ENCODE results near the gene ETS1. TPM values are rescaled to one million over a fixed set of nuclear protein-coding genes. Genes with fewer than 3 reads are reported as not detected.

ETS1 gene
- total RNA-seq, 2 experiments from 2014 or later, result 568 to 580 TPM

DNA sequence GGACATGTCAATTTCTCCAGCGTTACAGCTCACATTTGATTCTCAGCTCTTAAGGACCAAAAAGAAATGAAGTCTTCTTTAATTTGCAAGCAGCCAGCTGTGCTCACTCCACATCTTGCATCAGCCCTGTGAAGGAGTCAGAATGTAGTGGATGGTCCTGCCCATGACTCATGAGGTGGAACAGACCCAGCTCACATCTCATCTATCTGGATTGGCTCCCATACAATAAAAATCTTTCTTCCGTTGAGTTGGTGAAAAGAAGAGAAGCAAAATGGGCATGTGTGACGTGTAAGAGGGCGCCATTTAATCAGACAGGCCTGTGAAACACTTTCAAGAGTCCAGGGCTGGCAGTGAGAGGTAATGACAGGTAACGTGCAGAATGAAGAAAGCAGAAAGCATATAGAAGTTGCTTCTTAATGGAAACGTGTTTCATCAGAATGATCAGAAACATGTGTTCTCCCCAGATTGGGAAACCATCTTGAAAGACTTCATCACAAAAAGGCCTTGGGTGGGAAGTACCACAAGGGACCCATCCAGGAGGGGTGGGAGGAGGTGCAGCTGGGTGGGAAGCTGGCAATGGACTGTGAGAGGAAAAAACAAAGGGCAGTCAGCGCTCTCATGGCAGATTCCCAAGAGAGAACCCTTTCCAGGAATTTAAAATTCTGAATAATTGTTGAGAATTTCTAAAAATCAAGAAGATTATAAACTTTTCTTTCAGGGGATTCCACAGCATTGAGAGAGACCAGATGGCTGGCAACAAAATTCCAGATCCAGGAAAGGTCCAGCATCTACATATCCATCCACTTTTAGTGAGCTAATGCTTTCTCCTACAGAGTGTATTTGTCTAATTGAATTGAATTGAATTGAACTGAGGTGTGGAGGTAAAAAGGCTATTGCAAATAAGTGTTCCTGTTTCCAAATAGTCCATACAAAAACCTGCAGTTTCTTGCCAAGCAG, 57.0 kb downstream of the ETS1 start:
- Mint-ChIP-seq H3K36me3 (peaks cover 7% of the 10 kb centered on the region), H3K4me3 (no peak overlapping the region), H3K27ac (no peak overlapping the region), H3K27me3 (no peaks in the 10 kb centered on the region), H3K4me1 (peaks cover 42% of the 10 kb centered on the region), H3K9me3 (peaks cover 4% of the 10 kb centered on the region)
- no peak for ATAC-seq (ENCODE audit: low read depth)
- POLR2A ChIA-PET, result interaction anchor here (0.8 kb wide), 1 partner anchor 19 kb away, joined by 3 read pairs; no protein-coding TSS in a partner anchor
- DNase-seq, result no peak

DNA sequence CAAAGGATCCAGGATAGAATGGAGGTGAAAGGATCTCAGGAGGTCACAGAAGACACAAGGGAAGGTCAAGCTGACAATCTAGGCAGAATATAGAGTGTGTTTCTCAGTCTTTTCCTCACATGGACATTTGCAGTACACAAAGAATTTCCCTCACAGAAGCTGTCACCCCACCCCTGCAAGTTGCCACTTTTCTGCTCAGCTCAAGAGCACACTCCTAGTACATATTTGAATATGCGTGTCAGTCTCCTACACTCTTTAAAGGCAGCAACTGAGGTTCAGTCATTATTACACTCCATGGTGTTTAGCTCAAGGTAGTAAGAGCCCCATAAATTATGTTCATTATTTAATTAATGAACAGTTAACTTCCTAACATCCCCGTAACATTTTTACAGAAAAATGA, 59.1 kb downstream of the ETS1 start:
- peak overlapping the region; percentile 3 for H3K27ac Mint-ChIP-seq
- no peak overlapping the region for H3K4me3 Mint-ChIP-seq
- H3K4me1 Mint-ChIP-seq, result peaks cover 56% of the 10 kb centered on the region
- H3K27me3 Mint-ChIP-seq, result no peaks in the 10 kb centered on the region
- POLR2A ChIA-PET, result interaction anchor here (1.6 kb wide), 2 partner anchors 18 to 100 kb away, joined by 3 read pairs; no protein-coding TSS in a partner anchor
- ATAC-seq (ENCODE audit: low read depth) (no peak), DNase-seq (no peak)
- H3K36me3 Mint-ChIP-seq, result peaks cover 4% of the 10 kb centered on the region
- H3K9me3 Mint-ChIP-seq, result no peaks in the 10 kb centered on the region

DNA sequence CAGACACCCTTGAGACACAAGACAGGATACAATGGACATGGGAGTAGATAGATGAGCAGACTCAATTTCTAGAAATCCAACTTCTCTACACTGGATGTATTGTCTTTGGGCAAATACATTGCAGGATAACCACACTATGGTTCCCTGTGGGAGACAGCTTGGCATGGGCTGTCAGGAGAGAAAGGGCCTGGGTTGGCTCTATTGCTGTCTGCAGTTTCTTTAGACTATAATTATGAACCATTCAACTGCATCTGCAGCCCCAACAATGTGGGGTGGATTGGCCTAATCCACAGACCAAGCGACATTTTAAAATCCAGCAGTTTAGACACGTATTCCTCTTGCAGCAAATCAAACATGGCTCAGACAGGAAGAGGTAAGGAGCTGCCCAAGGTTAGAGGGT, 60.3 kb downstream of the ETS1 start:
- no peak for ATAC-seq (ENCODE audit: low read depth)
- Mint-ChIP-seq H3K4me1 (peaks cover 56% of the 10 kb centered on the region), H3K27me3 (no peaks in the 10 kb centered on the region), H3K27ac (peak overlapping the region; percentile 91), H3K36me3 (peaks cover 5% of the 10 kb centered on the region), H3K4me3 (peak overlapping the region; percentile 49), H3K9me3 (no peaks in the 10 kb centered on the region)
- DNase-seq, result no peak
- POLR2A ChIA-PET, result interaction anchor here (0.6 to 31.2 kb wide), 7 partner anchors 14 to 225 kb away, joined by 3 to 612 read pairs (median 28); no protein-coding TSS in a partner anchor

DNA sequence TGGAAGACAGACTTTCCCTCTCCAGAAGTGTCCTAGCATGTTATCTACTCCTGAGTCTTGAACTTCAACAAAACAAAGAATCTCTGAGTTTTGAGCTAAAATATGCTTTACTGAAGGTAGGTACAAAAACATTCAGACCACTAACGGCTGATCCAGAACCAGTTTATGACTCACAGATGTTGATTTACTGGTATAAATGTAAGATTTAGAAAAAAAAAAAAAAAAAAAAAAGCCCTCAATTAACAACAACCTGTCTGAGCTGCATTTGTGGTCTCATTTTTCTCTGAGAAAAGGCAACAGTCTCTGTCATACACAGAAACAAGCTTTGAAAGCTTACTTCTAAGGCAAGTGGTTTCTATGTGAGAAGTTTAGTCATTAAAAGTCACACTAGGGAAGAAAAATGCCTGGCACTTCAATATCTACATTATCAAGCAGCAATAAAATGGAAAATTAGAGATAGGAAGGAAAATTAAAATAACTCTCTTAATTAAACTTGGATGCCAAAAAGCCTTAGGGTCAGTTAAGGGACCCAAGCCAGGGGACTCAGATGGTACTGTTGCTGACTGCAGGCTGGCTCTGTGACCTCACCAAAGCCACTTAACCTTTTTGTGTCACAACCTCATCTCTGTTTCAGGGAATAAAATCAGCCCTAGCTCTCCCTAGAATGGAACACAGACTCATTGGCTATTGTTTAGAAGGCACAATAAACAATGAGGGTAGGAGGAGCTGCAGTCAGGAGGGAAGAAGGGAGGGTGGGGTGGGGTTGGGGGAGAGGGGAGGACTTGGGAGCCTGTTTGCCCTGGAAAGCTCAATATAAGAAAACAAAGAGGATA, 61.7 kb downstream of the ETS1 start:
- Mint-ChIP-seq H3K27ac (peak overlapping the region; percentile 91), H3K4me3 (peak overlapping the region; percentile 49)

DNA sequence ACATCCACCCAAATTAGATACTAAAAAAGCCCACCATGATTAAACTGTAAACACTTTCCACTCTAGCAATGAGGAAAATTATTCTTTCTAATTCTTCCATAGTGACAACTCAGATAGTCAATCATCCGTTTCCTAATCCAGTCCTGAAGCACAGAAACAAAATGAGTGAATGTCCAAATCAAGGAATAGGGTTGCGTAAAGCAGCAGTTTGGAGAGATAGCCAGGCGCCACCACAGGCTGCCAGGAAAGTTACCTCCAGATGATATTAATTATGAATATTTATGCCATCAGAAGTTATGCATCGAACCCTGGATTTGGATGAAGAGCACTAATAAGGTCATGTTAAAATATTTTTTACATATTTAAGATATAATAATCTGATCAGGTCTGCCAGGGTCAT, 63.2 kb downstream of the ETS1 start:
- Mint-ChIP-seq H3K27me3 (no peaks in the 10 kb centered on the region), H3K27ac (peak overlapping the region; percentile 97), H3K4me3 (peak overlapping the region; percentile 98), H3K9me3 (no peaks in the 10 kb centered on the region), H3K36me3 (peaks cover 23% of the 10 kb centered on the region), H3K4me1 (peaks cover 55% of the 10 kb centered on the region)
- POLR2A ChIA-PET, result interaction anchor here (1.0 to 31.2 kb wide), 14 partner anchors 11 to 234 kb away, joined by 3 to 612 read pairs (median 12); no protein-coding TSS in a partner anchor
- ATAC-seq (ENCODE audit: low read depth) (no peak), DNase-seq (no peak)

More for the DNA sequence above, 61.7 kb downstream of the ETS1 start:
- Mint-ChIP-seq H3K36me3 (peaks cover 15% of the 10 kb centered on the region), H3K4me1 (peaks cover 56% of the 10 kb centered on the region), H3K9me3 (no peaks in the 10 kb centered on the region), H3K27me3 (no peaks in the 10 kb centered on the region)
- ATAC-seq (ENCODE audit: low read depth) (peak; percentile 33), DNase-seq (no peak)
- POLR2A ChIA-PET, result interaction anchor here (0.6 to 31.2 kb wide), 36 partner anchors 13 to 486 kb away, joined by 3 to 612 read pairs (median 5); no protein-coding TSS in a partner anchor

DNA sequence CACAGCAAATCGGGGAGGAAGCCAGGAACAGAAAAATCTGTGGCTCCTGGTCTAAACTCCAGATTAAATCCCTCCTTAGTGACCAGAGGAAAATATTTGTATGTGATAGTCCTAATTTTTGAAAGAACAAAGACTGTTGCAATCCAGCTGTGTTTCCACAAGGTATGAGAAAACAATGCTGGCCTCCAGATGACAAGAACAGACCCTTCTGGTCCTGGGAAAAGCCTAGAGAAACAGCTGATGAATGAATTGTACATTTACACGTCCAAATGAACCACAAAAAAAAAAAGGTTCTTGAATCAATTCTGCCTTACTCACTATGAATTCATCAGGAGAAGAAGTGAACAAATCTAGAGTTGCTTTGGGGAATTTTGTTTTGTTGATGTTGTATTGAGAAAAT, 63.7 kb downstream of the ETS1 start:
- Mint-ChIP-seq H3K27me3 (no peaks in the 10 kb centered on the region), H3K27ac (peak overlapping the region; percentile 97), H3K4me3 (peak overlapping the region; percentile 98), H3K36me3 (peaks cover 28% of the 10 kb centered on the region), H3K9me3 (no peaks in the 10 kb centered on the region), H3K4me1 (peaks cover 50% of the 10 kb centered on the region)
- no peak for DNase-seq
- no peak for ATAC-seq (ENCODE audit: low read depth)
- POLR2A ChIA-PET, result interaction anchor here (0.9 to 31.2 kb wide), 29 partner anchors 11 to 233 kb away, joined by 3 to 612 read pairs (median 5); partner anchors contain the start of gene FLI1

DNA sequence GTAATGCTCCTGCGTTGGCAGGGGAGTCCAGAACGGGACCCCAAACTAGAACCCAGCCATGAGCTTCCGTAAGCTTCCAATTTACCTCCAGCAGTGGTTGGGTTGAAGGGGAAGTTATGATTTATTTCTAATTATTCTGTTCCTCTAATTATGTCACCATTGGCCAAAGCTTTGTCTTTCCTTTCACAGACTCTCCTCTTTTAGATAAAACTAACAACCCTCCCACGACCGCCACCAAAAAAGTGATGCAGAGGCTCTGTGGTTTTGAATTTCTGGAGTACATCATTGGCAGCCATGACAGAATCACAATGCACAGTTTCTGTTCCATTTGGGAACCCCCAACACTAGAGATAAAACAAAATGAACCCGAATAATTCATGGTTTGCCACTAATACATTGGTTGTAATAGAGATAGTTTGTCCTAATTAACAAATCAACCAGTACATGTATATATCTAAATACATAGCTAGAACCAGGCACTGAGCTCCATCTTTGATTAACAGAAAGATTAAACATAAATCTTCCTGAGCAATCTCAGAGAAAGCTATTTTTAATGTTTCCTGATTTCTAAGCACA, 64.3 kb downstream of the ETS1 start:
- no peak for ATAC-seq (ENCODE audit: low read depth)
- POLR2A ChIA-PET, result interaction anchor here (0.6 to 31.2 kb wide), 34 partner anchors 10 to 233 kb away, joined by 3 to 612 read pairs (median 5); partner anchors contain the start of gene FLI1
- DNase-seq, result no peak
- no peaks in the 10 kb centered on the region for H3K9me3 Mint-ChIP-seq
- H3K27ac Mint-ChIP-seq, result peak overlapping the region; percentile 97
- H3K36me3 Mint-ChIP-seq, result peaks cover 34% of the 10 kb centered on the region
- no peaks in the 10 kb centered on the region for H3K27me3 Mint-ChIP-seq
- H3K4me1 Mint-ChIP-seq, result peaks cover 49% of the 10 kb centered on the region
- H3K4me3 Mint-ChIP-seq, result peak overlapping the region; percentile 98

DNA sequence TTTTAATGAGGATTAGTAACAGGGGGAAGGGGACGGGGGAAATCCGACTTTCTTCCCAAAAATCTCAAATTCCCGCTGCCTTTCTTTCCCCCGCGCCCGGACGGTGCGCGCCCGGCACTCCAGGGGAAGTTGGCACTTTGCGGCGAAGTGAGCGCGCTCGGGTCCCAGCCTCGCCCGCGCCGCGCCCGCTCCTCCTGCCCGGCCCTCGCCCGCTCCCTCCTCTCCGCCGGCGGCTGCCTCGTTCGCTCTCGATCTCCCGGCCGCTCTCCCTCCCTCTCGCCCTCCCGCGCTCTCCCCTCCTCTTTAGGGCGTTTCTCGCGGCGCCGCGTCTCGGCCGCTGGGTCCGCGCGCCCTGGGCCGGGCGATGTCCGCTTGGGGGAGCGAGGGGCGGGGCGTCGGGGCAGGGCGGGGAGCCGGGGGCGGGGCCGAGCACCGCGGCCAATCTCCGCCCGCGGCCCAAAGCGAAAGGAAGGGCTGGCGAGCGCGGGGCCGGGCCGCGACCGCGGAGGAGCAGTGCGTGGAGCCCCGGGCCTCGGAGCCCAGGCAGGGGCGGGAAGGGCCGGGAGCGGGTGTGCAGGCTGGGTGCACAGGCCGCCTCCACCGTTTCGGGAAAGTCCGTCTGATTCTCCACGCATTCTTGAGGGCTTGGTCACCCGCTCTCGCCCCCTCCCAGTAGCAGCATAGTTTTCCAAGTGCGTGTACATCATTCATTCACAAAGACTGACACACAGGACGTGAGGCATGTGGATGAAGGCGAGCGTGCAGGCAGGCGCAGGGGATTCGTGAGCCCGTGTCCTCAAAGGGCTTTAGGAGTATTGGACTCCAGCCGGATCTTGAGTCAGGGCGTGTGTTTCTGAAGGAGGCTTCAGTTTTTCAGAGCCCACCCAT, 65.1 kb downstream of the ETS1 start:
- ATAC-seq (ENCODE audit: low read depth), result peak; percentile 79
- POLR2A ChIA-PET, result interaction anchor here (0.7 to 34.4 kb wide), 40 partner anchors 9 to 232 kb away, joined by 3 to 716 read pairs (median 6); partner anchors contain the start of gene FLI1
- Mint-ChIP-seq H3K27ac (peak overlapping the region; percentile 97), H3K27me3 (no peaks in the 10 kb centered on the region), H3K9me3 (no peaks in the 10 kb centered on the region), H3K36me3 (peaks cover 41% of the 10 kb centered on the region), H3K4me3 (peak overlapping the region; percentile 98), H3K4me1 (peaks cover 45% of the 10 kb centered on the region)
- DNase-seq, result peak; percentile 95

DNA sequence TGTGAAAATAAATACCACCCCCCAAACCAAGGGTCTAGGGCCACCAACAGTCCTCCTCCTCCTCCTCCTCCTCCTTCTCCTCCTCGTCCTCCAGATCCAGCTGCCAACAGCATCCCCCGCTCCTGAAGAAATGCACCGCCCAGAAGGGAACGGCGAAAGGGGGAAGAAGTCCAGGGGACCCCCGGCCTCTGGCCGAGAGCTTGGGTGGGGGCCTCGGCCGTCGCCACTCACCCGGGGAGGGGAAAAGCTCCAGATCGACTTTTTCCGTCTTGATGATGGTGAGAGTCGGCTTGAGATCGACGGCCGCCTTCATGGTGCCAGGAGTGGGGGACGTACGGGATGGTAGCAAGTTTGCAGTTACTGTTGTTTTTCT, 65.7 kb downstream of the ETS1 start:
- H3K9me3 Mint-ChIP-seq, result no peaks in the 10 kb centered on the region
- no peak for ATAC-seq (ENCODE audit: low read depth)
- no peaks in the 10 kb centered on the region for H3K27me3 Mint-ChIP-seq
- H3K4me3 Mint-ChIP-seq, result peak overlapping the region; percentile 98
- POLR2A ChIA-PET, result interaction anchor here (0.6 to 34.4 kb wide), 15 partner anchors 10 to 231 kb away, joined by 3 to 716 read pairs (median 26); no protein-coding TSS in a partner anchor
- H3K4me1 Mint-ChIP-seq, result peaks cover 44% of the 10 kb centered on the region
- DNase-seq, result peak; percentile 64
- H3K27ac Mint-ChIP-seq, result peak overlapping the region; percentile 97
- H3K36me3 Mint-ChIP-seq, result peaks cover 48% of the 10 kb centered on the region

DNA sequence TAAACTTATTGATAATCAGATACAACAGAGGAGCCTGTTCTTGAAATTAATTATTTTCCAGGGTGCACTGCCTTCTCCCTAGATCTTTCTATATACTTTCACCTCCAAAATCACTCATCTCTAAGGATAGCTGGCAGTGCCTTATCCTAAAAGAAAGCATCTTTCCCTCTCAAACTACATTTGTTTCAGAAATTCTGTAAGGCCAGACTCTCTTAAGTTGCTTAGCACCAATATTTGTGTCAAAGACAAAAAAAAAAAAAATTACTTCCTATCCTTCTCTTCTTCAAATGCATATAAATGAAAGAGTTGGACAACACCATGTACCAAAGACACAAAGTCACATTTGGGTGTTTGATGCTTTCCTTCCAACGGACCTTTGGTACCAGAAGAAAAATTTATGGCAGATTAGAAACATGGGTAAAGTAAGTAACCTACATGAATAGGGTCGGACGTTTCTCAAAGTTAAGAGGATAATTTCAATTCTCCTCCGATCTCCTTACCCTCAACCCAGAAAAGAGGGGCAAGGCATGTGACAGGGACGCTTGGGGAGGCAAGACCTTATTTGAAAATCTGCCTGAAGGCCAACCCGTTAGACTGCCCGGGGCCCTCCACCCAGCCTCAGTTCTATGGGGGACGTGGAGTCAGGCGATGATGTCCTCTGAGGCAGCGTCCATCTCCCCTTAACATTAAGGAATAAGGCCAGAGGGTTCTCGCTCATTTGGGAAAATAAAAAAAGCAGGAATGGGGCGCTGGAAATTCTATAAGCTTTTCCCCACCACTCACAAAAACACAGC, 66.3 kb downstream of the ETS1 start:
- H3K4me1 Mint-ChIP-seq, result peaks cover 42% of the 10 kb centered on the region
- peak overlapping the region; percentile 97 for H3K27ac Mint-ChIP-seq
- H3K27me3 Mint-ChIP-seq, result no peaks in the 10 kb centered on the region
- POLR2A ChIA-PET, result interaction anchor here (0.6 to 34.4 kb wide), 16 partner anchors 9 to 230 kb away, joined by 3 to 716 read pairs (median 21); no protein-coding TSS in a partner anchor
- DNase-seq (no peak), ATAC-seq (ENCODE audit: low read depth) (no peak)
- no peaks in the 10 kb centered on the region for H3K9me3 Mint-ChIP-seq
- H3K36me3 Mint-ChIP-seq, result peaks cover 54% of the 10 kb centered on the region
- peak overlapping the region; percentile 98 for H3K4me3 Mint-ChIP-seq

DNA sequence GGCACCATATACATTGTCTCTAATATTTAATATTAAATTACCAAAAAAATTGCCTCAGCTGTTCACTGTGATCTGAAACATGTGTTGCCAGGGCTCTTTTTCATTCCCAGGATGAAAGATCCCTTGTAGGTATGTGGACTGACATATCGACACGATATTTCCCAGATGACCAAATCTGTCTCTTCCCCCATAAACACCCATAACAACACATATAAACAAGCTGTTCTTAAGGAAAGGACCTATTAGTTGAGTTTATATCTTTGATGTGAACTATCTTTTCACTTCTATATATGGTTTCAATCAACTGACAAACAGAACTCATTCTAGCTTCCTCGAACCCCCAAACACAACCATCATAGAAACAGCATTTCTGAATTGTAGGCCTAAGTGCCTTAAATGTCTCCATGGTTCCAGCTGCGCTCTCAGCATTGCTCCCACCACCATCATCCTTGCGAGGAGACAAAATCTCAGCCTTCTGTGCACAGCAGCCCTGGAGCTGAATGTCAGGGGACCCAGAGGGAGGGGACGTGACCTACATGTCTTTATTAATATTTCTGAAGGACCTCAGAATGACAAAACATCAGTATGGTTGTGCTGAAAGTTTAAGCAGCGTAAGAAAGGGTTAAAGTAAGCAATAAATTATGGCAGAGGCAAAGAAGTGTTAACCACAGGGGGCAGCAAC, 67.0 kb downstream of the ETS1 start:
- Mint-ChIP-seq H3K27me3 (no peaks in the 10 kb centered on the region), H3K4me1 (peaks cover 43% of the 10 kb centered on the region)
- POLR2A ChIA-PET, result interaction anchor here (0.7 to 34.4 kb wide), 16 partner anchors 8 to 229 kb away, joined by 3 to 716 read pairs (median 21); no protein-coding TSS in a partner anchor

More for the DNA sequence above, 67.0 kb downstream of the ETS1 start:
- DNase-seq (no peak), ATAC-seq (ENCODE audit: low read depth) (no peak)
- Mint-ChIP-seq H3K4me3 (peak overlapping the region; percentile 98), H3K36me3 (peaks cover 60% of the 10 kb centered on the region), H3K9me3 (no peaks in the 10 kb centered on the region), H3K27ac (peak overlapping the region; percentile 97)

All from activated naive CD8-positive, alpha-beta T cell treated with anti-CD3 and anti-CD28 coated beads, Interleukin-2, amount 10 ng/mL, durations not matched to agents 7 days and 5 days (primary cell).